Activated CD8-positive, alpha-beta memory T cell treated with anti-CD3 and anti-CD28 coated beads, Interleukin-2, amount 50 U/mL, for 1 hour (primary cell): ENCODE results near the gene CCDC146.
"Not testable (repeated sequence)": the region's sequence is repeated elsewhere in the genome, so short reads cannot be mapped to it uniquely, and the experiment has no call there.

ENCODE experiments used
- DNase-seq: peaks from one replicate; pipeline ENCODE4 v3.0.0-alpha.2; 2020; ENCODE audit errors: extremely low read depth

CCDC146 gene

DNA sequence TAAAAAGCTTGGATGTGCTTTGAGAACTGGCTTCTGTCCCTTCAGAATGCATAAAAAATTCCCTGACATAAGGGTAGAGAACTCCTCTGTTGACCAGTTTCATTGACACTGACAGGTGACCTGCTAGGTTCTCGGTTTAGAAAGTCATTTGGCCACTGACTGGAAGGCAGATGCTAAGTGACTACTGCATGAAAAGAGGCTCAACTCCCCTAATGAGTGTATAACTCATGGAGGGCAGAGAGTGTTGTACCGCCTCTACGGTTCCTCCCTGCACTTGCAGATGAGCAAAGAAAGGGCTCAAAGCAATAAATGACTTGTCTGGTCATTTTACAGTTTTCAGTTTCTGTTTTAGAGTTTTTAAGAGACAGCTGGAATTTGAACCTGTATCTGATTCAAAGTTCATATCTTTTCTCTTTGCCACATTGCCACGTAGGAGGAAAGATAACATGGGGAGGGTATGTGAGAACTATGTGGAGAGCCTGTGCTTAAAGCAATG, 80.1 kb downstream of the CCDC146 start:
- no peak for DNase-seq

GRCh38 chr7:77205706-77206105, 83.3 kb downstream of the CCDC146 start:
- no peak for DNase-seq

GRCh38 chr7:77208416-77208815, 86.0 kb downstream of the CCDC146 start:
- DNase-seq: no peak

- DNase-seq: no peak
These were observed 87.2 kb downstream of the CCDC146 start for GRCh38 chr7:77209479-77210139.

DNA sequence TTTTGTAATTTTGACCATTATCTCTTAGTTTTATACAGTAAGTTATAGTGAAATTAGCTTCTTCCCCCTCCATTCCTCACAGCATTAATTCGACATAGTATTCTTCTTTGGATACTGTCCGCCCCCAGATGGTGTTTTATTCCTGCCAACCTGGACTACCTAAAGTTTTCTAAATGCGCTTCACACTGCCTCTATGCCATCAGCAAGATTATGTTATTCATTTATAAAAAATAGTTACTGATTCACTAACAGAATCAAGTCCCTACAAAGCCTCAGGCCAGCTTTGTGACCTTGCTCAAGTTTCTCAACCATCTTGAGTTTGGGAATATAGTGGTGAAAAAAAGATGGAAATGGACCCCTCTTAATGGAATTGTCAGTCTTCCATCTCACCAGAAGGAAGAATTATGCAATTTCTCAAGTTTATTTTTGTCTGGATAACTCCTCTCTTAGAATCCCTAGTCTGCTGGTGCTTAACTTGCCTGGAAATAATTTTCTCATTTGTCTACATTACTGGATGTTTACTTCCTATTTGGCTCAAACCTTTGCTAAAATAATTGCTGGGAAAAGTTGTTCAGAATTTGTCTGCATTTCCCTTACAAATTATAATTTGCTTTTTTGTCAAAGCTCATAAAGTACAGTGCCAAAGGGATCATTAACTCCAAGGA, 93.9 kb downstream of the CCDC146 start:
- DNase-seq: no peak

GRCh38 chr7:77217474-77218185, 95.2 kb downstream of the CCDC146 start:
- DNase-seq: no peak

- DNase-seq: not testable (repeated sequence)
These were observed 97.4 kb downstream of the CCDC146 start for GRCh38 chr7:77219701-77220331.

- no peak for DNase-seq
These were observed 99.7 kb downstream of the CCDC146 start for GRCh38 chr7:77222065-77222464.

- no peak for DNase-seq
These were observed 100.4 kb downstream of the CCDC146 start for GRCh38 chr7:77222819-77223218.

DNA sequence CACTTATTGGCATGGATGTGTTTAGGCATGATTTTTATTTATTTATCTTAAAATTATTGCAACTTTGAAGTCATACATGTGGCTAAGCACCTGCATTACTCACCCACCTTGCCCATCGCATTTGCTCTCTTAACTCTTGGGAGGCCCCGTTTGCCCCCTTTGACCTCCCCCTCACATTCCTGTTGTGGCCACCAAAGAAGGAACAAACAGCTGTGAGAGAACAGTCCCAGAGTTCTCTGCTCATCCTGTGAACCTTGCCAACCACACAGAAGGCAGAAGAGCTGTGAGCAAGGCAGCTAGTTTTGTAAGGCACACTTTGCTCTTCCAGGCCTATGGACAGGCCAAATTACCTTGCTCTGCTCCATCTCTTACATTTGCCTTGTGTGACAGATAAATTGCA, 100.8 kb downstream of the CCDC146 start:
- DNase-seq: no peak

- no peak for DNase-seq
These were observed 104.0 kb downstream of the CCDC146 start for GRCh38 chr7:77226357-77226839.

- not testable (repeated sequence) for DNase-seq
These were observed 106.4 kb downstream of the CCDC146 start for GRCh38 chr7:77228795-77229194.

GRCh38 chr7:77232467-77232866, 110.1 kb downstream of the CCDC146 start:
- no peak for DNase-seq

DNA sequence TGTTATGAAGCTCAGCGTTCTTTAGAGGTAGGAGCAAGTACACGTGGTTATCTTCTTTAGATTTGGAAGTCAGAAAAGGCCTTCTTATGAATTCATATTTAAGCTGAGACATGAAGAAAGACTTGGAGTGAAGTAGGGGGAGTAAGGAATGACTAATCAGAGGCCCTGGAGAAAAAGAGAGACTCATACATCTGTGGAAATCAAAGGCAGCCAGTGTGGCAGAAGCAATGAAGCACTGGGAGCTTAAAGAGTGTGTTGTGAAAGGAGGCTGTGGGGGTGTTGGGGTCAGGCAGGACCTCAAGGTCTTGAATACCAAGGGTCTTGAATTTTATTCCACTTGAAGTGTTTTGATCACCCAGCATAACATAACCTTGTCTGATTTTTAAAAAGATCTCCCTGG, 112.9 kb downstream of the CCDC146 start:
- DNase-seq: no peak

DNA sequence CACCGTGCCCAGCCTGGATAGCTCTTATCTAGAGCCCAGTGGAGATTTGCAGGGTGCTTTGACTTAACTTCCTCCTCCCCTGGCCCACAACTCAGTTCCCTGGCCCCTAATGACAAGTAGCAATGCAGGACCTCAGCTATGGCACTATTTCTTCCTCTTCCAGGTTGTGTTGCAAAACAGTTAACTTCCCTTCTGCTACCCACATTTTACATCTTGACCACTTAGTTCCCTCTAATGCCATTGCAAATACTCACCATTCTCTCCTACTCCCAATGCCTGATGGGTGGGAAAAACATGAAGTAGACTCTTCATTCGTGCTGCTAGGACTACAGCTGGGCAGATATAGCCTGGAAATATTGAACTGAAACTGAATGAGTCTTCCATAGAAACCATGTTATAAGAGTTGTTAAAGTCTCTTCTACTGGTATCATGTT, 116.3 kb downstream of the CCDC146 start:
- DNase-seq: no peak

DNA sequence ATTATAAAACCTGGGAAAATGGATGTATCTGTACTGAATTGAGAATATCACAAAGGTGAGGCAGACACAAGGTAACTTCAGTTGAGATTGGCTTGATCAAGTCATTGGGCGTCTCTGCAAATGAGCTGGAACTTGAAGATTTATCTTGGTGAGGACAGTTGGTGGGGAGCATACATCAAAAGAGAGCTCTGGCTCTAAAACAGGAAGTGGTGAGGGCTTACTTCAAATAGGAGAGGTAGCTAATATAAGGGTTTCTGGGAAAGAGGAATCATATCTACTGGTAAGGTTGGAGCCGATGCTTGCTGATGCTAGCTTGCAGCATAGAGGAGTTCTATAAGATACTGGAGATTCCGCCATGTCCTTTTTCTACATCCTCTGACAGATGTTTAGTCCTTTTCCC, 117.1 kb downstream of the CCDC146 start:
- DNase-seq: no peak

DNA sequence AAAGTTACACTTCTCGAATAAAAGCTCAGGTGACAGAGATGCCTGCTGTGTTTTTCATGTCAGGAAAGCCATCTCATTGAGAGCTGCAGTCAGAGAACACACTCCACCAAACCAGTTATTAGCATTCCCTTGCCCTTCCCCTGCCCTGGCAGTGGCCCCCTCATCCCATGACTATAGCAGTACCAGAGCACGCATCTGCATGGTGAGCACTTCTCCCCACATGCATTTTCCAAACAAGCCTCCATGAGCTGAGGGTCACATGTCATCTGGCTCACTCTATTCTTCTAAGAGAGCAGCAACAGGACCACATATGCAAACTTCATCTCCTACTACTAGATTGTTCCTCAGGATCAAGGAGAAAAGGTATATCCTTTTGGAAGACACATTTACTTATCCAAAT, 119.7 kb downstream of the CCDC146 start:
- no peak for DNase-seq

DNA sequence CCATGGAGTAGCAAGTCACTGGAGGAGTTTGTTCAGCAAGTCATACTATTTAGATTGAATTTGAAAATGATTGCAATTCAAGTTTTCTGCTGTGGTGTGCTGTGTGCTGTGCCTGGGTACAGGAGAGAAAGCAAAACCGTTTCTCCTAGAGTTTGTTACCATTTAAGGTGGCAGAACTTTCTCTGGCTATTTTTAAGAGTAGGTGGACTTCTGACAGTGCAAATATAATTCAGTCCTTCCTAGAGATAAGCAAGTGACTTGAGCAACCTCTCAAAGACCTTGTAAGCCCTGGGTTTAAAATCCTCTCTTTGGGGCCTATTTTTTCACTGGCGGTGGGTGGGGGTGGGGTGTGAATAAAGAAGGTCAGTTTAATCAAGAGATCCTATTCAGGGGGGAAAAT, 120.1 kb downstream of the CCDC146 start:
- no peak for DNase-seq

DNA sequence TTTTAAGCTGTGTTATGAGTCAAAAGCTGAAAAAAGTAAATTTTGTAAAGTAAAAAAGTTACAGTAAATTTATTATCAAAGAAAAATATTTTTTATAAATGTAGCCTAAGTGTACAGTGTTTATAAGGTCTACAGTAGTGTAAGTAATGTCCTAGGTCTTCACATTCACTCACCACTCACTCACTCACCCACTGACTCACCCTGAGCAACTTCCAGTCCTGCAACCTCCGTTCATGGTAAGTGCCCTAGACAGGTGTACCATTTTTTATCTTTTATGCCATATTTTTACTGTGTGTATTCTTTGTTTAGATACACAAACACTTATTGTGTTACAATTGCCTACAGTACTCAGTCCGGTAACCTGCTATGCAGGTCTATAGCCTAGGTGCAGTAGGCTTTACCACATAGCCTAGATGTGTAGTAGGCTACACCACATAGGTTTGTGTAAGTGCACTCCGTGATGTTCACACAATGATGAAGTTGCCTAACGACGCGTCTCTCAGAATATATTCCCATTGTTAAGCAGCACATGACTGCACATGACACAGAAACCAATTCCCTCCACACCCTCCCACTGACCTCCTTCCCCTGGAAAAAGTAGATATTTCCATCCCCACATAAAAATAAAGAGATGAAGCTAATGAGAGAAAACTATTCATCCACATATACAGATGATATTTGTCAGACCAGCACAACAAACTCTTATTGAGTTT, 122.0 kb downstream of the CCDC146 start:
- no peak for DNase-seq

DNA sequence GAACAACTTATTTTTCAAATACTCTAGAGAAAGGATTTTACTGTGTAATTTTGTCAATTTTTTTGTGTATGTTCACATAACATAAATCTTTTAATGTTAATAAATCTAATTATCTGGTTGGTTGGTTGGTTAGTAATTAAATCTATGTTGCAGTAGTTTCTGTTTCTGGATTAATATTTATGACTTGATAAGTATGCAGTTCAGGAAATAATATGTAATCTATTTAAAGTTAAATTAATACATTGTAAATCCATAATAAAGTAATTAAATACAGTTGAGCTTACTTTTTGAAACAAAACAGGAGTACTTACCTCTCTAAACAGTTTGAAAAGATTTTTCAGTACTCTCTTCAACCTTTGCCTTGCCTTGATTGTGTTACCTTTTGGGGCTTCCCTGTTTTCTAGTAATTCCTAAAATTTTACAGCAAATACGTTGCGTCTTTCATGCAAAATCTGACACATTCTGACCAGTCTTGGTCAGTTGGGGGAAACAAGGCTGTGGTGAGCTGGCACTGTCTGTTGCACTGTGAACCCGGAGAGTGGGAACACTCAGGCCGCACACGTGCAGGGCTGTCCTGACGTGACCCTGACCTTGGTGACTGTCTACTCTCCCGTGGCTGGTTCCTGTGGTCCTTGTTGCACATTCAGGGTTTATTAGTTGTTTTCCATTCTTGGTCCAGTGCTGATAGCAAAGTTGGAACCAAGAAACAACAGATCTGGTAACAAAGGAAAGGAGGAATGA, 122.8 kb downstream of the CCDC146 start:
- no peak for DNase-seq
